ENCODE results near the gene UNC50. TPM values are rescaled to one million over a fixed set of nuclear protein-coding genes. Genes with fewer than 3 reads are reported as not detected.

The UNC50 gene
- total RNA-seq, 1 donor from 2014 or later: 52.9 TPM

GRCh38 chr2:98571796-98572195, 36.6 kb upstream of the UNC50 start:
- H3K36me3 ChIP-seq (ENCODE audit: control insufficient read depth, insufficient read depth, low read length): peaks cover 5% of the 10 kb centered on the region
- no peak for DNase-seq (ENCODE audit: low read depth)
- no peak for FAIRE-seq
- no peak overlapping the region for H3K4me3 ChIP-seq (ENCODE audit: low read depth, low read length)
- no peaks in the 10 kb centered on the region for H3K27me3 ChIP-seq (ENCODE audit: control insufficient read depth, insufficient read depth, low read length)
- TF ChIP-seq CTCF (IDR thresholded peaks at IDR 0.05; ENCODE audit: insufficient read depth, low read length, severe bottlenecking): no peak

GRCh38 chr2:98572211-98572610, 36.2 kb upstream of the UNC50 start:
- no peak for TF ChIP-seq CTCF (IDR thresholded peaks at IDR 0.05; ENCODE audit: insufficient read depth, low read length, severe bottlenecking)
- H3K36me3 ChIP-seq (ENCODE audit: control insufficient read depth, insufficient read depth, low read length): peaks cover 5% of the 10 kb centered on the region
- no peaks in the 10 kb centered on the region for H3K27me3 ChIP-seq (ENCODE audit: control insufficient read depth, insufficient read depth, low read length)
- FAIRE-seq (no peak), DNase-seq (ENCODE audit: low read depth) (no peak)
- no peak overlapping the region for H3K4me3 ChIP-seq (ENCODE audit: low read depth, low read length)

GRCh38 chr2:98572676-98573075, 35.7 kb upstream of the UNC50 start:
- H3K36me3 ChIP-seq (ENCODE audit: control insufficient read depth, insufficient read depth, low read length): peaks cover 5% of the 10 kb centered on the region
- DNase-seq (ENCODE audit: low read depth) (no peak), FAIRE-seq (no peak)
- no peaks in the 10 kb centered on the region for H3K27me3 ChIP-seq (ENCODE audit: control insufficient read depth, insufficient read depth, low read length)
- no peak overlapping the region for H3K4me3 ChIP-seq (ENCODE audit: low read depth, low read length)
- no peak for TF ChIP-seq CTCF (IDR thresholded peaks at IDR 0.05; ENCODE audit: insufficient read depth, low read length, severe bottlenecking)

GRCh38 chr2:98573426-98573825, 35.0 kb upstream of the UNC50 start:
- Histone ChIP-seq H3K27me3 (ENCODE audit: control insufficient read depth, insufficient read depth, low read length) (no peaks in the 10 kb centered on the region), H3K4me3 (ENCODE audit: low read depth, low read length) (no peak overlapping the region), H3K36me3 (ENCODE audit: control insufficient read depth, insufficient read depth, low read length) (peaks cover 5% of the 10 kb centered on the region)
- no peak for FAIRE-seq
- no peak for DNase-seq (ENCODE audit: low read depth)
- TF ChIP-seq CTCF (IDR thresholded peaks at IDR 0.05; ENCODE audit: insufficient read depth, low read length, severe bottlenecking): no peak

- DNase-seq (ENCODE audit: low read depth) (no peak), FAIRE-seq (no peak)
- Histone ChIP-seq H3K4me3 (ENCODE audit: low read depth, low read length) (no peak overlapping the region), H3K36me3 (ENCODE audit: control insufficient read depth, insufficient read depth, low read length) (peaks cover 3% of the 10 kb centered on the region), H3K27me3 (ENCODE audit: control insufficient read depth, insufficient read depth, low read length) (no peaks in the 10 kb centered on the region)
- no peak for TF ChIP-seq CTCF (IDR thresholded peaks at IDR 0.05; ENCODE audit: insufficient read depth, low read length, severe bottlenecking)
Observed at GRCh38 chr2:98576666-98577312, 31.6 kb upstream of the UNC50 start.

- DNase-seq (ENCODE audit: low read depth) (no peak), FAIRE-seq (peak; percentile 68)
- Histone ChIP-seq H3K4me3 (ENCODE audit: low read depth, low read length) (no peak overlapping the region), H3K36me3 (ENCODE audit: control insufficient read depth, insufficient read depth, low read length) (peaks cover 3% of the 10 kb centered on the region), H3K27me3 (ENCODE audit: control insufficient read depth, insufficient read depth, low read length) (no peaks in the 10 kb centered on the region)
- peak; percentile 21 for TF ChIP-seq CTCF (IDR thresholded peaks at IDR 0.05; ENCODE audit: insufficient read depth, low read length, severe bottlenecking)
Observed at GRCh38 chr2:98577313-98577712, 31.1 kb upstream of the UNC50 start.
